AG04449 (cell line): Measurements from ENCODE around the gene TFF2.

Source experiments
- CTCF ChIA-PET: fragments of 350-600 bp; formaldehyde crosslinking; extraction: SDS; loops from one replicate; lab custom pipeline; 2021; ENCODE audit warnings: antibody characterized with exemption; lab: Yijun Ruan, JAX
- POLR2A ChIA-PET: fragments of 400-600, 350-600 bp; formaldehyde crosslinking; extraction: SDS; loops from one replicate; lab custom pipeline; 2020; ENCODE audit warnings: antibody characterized with exemption, inconsistent platforms; lab: Yijun Ruan, JAX
- DNase-seq: peaks from one replicate; pipeline ENCODE4 v3.0.0-alpha.2; 2010; ENCODE audit warnings: low read depth, low spot score
- H3K4me3 ChIP-seq: 2 replicates; pipeline ENCODE4 v1.5.1; 2011; ENCODE audit warnings: low read depth, mild to moderate bottlenecking, control low read depth, low read length
- CTCF ChIP-seq: IDR thresholded peaks from one replicate; pipeline ENCODE4 v1.5.1; 2011; ENCODE audit warnings: mild to moderate bottlenecking, moderate library complexity, low read length, control low read depth, inconsistent platforms; ENCODE audit not compliant: insufficient read depth; ENCODE audit errors: missing control alignments

The TFF2 gene

DNA sequence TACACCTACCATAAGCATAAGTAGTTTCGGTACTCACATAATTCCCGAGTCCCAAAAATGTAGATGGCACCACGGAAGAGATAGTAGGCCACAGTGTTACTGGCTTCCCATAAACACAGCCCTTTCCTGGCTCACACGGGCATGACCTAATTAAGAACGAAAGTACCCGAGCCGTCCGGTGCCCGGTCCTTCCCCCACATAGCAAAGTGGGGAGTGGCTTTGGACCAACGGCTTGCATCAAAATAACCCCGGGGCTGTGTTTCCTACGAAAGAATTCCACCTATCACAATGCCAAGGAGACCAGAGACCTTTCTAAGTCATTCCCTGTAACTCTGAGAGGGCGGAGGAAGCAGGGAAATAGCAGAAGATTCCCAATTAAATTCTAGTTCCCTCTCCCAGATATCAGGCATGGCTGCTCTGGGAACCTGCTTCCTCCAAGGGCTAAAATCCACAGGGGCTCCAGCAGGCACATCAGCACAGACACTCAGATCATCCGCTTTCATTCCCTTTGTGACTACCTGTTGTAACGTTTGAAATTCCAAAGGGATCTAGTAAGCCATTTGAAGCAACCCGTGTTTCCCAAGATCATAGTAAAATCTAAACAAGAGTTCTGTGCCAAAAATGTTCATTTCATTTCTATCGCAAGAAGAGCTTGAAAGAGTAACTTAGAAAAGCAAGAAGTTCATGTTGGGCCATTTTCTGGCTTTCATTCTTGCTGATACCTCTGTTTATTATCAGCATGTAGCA lies 45.3 kb upstream of the TFF2 start, which contains the start of gene TMPRSS3:
Gene TMPRSS3, minus strand, starts transcription at position 148 of the 747 bp plus-strand sequence. CDS start 635 bp downstream, outside the sequence.
- ChIA-PET CTCF (interaction anchor here (1.4 kb wide), 1 partner anchor 14 kb away, joined by 4 read pairs; no protein-coding TSS in a partner anchor), POLR2A (no interaction called here)
- H3K4me3 ChIP-seq, result no peak within 1 kb of the TSS
- DNase-seq, result no peak
- no peak for TF ChIP-seq CTCF

DNA sequence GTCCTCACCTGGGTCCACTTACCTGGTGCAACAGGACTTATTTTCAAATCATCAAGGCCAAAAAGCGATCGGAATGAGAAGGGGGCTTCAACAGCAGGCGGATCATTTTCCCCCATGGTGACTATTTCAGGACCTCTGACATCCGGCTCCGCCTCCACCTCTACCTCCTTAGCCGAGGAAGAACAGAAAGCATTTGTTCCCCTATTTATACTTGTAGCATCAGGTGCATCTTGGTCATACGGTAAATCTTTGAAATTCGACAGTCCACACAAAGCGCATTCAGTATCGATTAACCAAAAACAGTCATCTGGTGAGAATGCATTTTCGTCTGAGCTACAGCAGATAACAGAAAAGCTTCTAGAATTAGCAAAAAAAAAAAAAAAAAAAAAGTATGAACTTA lies 44.5 kb upstream of the TFF2 start:
- no peak for TF ChIP-seq CTCF
- H3K4me3 ChIP-seq, result no peak overlapping the region
- DNase-seq, result no peak
- CTCF ChIA-PET, result no interaction called here
- POLR2A ChIA-PET, result no interaction called here

DNA sequence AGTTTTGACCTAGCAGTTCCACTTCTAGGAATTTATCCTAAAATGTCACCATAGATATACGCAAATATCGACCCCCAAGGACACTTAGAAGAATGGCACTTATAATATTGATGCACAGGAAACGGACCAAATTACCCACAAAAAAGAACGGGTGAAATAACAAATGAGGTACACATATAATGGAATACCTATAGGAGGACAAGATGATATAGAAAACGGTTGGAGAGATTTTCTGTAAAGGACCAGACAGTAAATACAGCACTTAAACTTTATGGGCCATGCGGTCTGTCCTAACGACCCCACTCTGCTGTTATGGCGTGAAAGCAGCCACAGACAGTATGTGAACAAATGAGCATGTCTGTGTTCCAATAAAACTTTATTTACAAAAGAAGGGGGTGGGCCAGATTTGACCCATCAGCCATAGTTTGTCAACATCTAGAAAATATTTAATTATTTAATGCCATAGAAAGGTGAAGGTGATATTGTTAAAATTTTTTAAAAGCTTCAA lies 42.7 kb upstream of the TFF2 start:
- no peak overlapping the region for H3K4me3 ChIP-seq
- POLR2A ChIA-PET, result no interaction called here
- no peak for TF ChIP-seq CTCF
- CTCF ChIA-PET, result interaction anchor here (0.8 to 1.4 kb wide), 2 partner anchors 12 kb away, joined by 3 to 4 read pairs; no protein-coding TSS in a partner anchor
- DNase-seq, result no peak

- no peak for TF ChIP-seq CTCF
- DNase-seq, result no peak
- POLR2A ChIA-PET, result no interaction called here
- H3K4me3 ChIP-seq, result no peak overlapping the region
- CTCF ChIA-PET, result interaction anchor here (0.8 to 1.4 kb wide), 2 partner anchors 11 to 12 kb away, joined by 3 to 4 read pairs; no protein-coding TSS in a partner anchor
Observed at GRCh38 chr21:42392731-42393442, 42.1 kb upstream of the TFF2 start.

- ChIA-PET POLR2A (no interaction called here), CTCF (interaction anchor here (0.6 kb wide), 1 partner anchor 12 kb away, joined by 3 read pairs; the partner anchor contains the start of gene UBASH3A)
- no peak for TF ChIP-seq CTCF
- DNase-seq, result no peak
- no peak overlapping the region for H3K4me3 ChIP-seq
Observed at GRCh38 chr21:42391297-42391696, 40.5 kb upstream of the TFF2 start.

GRCh38 chr21:42390696-42391095 lies 39.9 kb upstream of the TFF2 start:
- no peak for DNase-seq
- no peak overlapping the region for H3K4me3 ChIP-seq
- TF ChIP-seq CTCF, result no peak
- ChIA-PET CTCF (interaction anchor here (0.6 kb wide), 1 partner anchor 13 kb away, joined by 3 read pairs; the partner anchor contains the start of gene UBASH3A), POLR2A (no interaction called here)
